ENCODE measurements around the gene FSIP1. TPM values are rescaled to one million over a fixed set of nuclear protein-coding genes. Genes with fewer than 3 reads are reported as not detected.

FSIP1 gene
- total and polyA plus RNA-seq, 11 donors = 0.28 to 3.7 (median 0.97) TPM; not detected in 1

DNA sequence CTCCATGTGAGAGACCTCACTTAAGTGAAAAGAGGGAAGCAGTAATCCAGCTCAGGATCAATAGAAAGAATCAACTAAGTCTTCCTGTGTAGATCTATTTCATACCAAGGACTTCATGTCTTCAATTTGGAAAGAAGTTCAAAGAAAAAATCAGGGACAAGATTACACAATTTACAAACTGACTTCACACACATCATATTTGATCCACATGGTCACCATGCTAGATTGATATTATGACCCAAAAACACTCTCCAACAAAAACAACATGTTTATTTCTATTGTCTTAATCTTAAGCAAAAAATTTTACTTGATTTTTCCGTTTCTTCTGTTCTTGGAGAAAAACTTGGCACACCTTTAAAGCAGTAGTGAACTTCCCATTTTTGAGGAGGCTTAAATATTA, 125.5 kb downstream of the FSIP1 start:
- intact Hi-C loops (cut with DNase I) = no loop called here
- no peak for ATAC-seq
- DNase-seq = no peak
- Histone ChIP-seq H3K27me3 (no peaks in the 10 kb centered on the region), H3K27ac (no peak overlapping the region), H3K9me3 (no peaks in the 10 kb centered on the region), H3K4me3 (no peak overlapping the region), H3K36me3 (no peaks in the 10 kb centered on the region), H3K4me1 (no peaks in the 10 kb centered on the region)
- WGBS, 4 donors = 75 to 81% (median 78%) methylated on average over 1 of the region's 1 CpG
- TF ChIP-seq, protein P1, sequence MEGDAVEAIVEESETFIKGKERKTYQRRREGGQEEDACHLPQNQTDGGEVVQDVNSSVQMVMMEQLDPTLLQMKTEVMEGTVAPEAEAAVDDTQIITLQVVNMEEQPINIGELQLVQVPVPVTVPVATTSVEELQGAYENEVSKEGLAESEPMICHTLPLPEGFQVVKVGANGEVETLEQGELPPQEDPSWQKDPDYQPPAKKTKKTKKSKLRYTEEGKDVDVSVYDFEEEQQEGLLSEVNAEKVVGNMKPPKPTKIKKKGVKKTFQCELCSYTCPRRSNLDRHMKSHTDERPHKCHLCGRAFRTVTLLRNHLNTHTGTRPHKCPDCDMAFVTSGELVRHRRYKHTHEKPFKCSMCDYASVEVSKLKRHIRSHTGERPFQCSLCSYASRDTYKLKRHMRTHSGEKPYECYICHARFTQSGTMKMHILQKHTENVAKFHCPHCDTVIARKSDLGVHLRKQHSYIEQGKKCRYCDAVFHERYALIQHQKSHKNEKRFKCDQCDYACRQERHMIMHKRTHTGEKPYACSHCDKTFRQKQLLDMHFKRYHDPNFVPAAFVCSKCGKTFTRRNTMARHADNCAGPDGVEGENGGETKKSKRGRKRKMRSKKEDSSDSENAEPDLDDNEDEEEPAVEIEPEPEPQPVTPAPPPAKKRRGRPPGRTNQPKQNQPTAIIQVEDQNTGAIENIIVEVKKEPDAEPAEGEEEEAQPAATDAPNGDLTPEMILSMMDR (IDR thresholded peaks at IDR 0.05) = no peak
- TF ChIP-seq POLR2A (IDR thresholded peaks at IDR 0.05) = no peak

DNA sequence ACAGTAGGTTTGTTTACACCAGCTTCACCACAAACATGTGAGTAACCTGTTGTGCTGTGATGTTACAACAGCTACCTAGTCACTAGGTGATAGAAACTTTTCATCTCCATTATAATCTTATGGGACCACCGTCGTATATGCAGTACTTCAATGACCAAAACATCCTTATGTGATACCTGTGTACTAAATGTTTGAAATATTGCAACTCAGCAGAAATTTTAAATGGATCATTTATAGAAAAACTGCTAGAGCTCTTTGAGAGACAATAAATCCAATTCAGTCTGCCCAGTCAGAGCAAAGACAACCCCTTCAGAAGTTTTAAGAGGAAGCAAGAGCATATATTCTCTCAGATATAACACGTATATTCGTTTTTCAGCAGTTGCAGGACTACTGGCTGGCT, 128.3 kb downstream of the FSIP1 start:
- no peak overlapping the region for H3K27ac ChIP-seq
- H3K9me3 ChIP-seq = no peaks in the 10 kb centered on the region
- no peaks in the 10 kb centered on the region for H3K36me3 ChIP-seq
- DNase-seq = no peak
- intact Hi-C loops (cut with DNase I) = no loop called here
- 91 to 94% (median 93%) methylated on average over 4 of the region's 4 CpGs for WGBS, 4 donors
- ATAC-seq = no peak
- H3K27me3 ChIP-seq = no peaks in the 10 kb centered on the region
- TF ChIP-seq, protein P1 (IDR thresholded peaks at IDR 0.05) = no peak
- no peak for TF ChIP-seq POLR2A (IDR thresholded peaks at IDR 0.05)
- peaks cover 0 to 9% (median 0%) of the 10 kb centered on the region in 12 donors for H3K4me1 ChIP-seq
- H3K4me3 ChIP-seq = no peak overlapping the region

DNA sequence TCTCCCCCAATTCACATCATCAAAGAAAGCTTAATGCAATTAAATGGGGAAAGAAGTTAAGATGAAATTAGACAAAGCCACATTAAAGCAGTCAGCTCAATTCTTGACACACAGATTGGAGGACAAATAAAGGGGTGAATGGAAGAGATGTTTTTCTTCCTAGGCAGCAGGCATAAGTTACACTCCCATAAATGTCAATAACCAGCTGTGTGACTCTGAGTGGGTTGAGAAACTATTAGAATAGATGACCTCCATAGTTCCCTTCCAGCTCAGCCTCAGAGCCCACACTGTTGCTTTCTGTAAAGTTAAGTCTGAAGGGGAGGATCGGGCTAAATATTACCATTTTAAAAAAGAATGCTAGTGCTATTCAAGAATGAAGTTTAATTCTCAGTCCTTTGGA, 130.8 kb downstream of the FSIP1 start:
- intact Hi-C loops (cut with DNase I) = no loop called here
- no peak overlapping the region for H3K4me3 ChIP-seq
- no peaks in the 10 kb centered on the region for H3K9me3 ChIP-seq
- TF ChIP-seq, protein P1 (IDR thresholded peaks at IDR 0.05) = no peak
- TF ChIP-seq POLR2A (IDR thresholded peaks at IDR 0.05) = no peak
- H3K4me1 ChIP-seq = peaks cover 0 to 9% (median 0%) of the 10 kb centered on the region in 12 donors
- 83 to 93% (median 92%) methylated on average over 1 of the region's 1 CpG for WGBS, 4 donors
- no peak for ATAC-seq
- no peaks in the 10 kb centered on the region for H3K36me3 ChIP-seq
- no peaks in the 10 kb centered on the region for H3K27me3 ChIP-seq
- no peak for DNase-seq
- no peak overlapping the region for H3K27ac ChIP-seq

DNA sequence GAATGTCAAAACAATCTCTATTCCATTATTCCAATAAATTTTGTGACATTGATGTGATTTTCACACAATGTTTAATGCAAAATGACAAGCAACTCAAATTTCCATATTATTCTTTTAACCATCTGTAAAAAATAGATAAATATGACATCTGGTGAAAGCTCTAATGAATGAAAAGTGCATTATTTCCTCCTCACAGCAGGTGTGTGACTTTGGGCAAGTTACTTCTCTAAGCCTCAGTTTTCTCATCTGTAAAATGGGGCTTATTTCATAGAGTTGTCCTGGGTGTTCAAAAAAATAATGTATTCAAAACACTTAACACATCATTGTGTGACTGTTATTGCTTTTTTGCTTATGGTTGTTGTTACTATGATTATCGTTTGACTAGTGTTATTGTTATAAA, 131.3 kb downstream of the FSIP1 start:
- H3K27me3 ChIP-seq = no peaks in the 10 kb centered on the region
- H3K36me3 ChIP-seq = no peaks in the 10 kb centered on the region
- WGBS, 4 donors = 79 to 94% (median 85%) methylated on average over 1 of the region's 1 CpG
- DNase-seq (no peak), ATAC-seq (no peak)
- no peak overlapping the region for H3K4me3 ChIP-seq
- H3K9me3 ChIP-seq = no peaks in the 10 kb centered on the region
- no peak overlapping the region for H3K27ac ChIP-seq
- intact Hi-C loops (cut with DNase I) = no loop called here
- TF ChIP-seq, protein P1 (IDR thresholded peaks at IDR 0.05) = no peak
- TF ChIP-seq POLR2A (IDR thresholded peaks at IDR 0.05) = no peak
- H3K4me1 ChIP-seq = peaks cover 0 to 9% (median 0%) of the 10 kb centered on the region in 12 donors
